HFFc6 (cell line): Measurements from ENCODE around the gene MPZ. TPM values are rescaled to one million over a fixed set of nuclear protein-coding genes. Genes with fewer than 3 reads are reported as not detected.

Source experiments
- DNase-seq: peaks from one replicate; pipeline ENCODE4 v3.0.0-alpha.2; 2018
- H3K27ac Mint-ChIP-seq: 2 replicates; pipeline ENCODE4 v1.8.0; 2020; ENCODE audit warnings: mild to moderate bottlenecking, mixed read lengths
- H3K27me3 Mint-ChIP-seq: 2 replicates; pipeline ENCODE4 v1.8.0; 2021; ENCODE audit warnings: mild to moderate bottlenecking, moderate library complexity, mixed read lengths; ENCODE audit not compliant: insufficient read depth
- H3K36me3 Mint-ChIP-seq: 2 replicates; pipeline ENCODE4 v1.8.0; 2021; ENCODE audit warnings: low read depth, mixed read lengths
- H3K4me1 Mint-ChIP-seq: 2 replicates; pipeline ENCODE4 v1.8.0; 2020; ENCODE audit warnings: low read depth, mixed read lengths
- H3K4me3 Mint-ChIP-seq: 2 replicates; pipeline ENCODE4 v1.8.0; 2020; ENCODE audit warnings: mild to moderate bottlenecking, moderate library complexity, mixed read lengths
- H3K9me3 Mint-ChIP-seq: 2 replicates; pipeline ENCODE4 v1.8.0; 2020; ENCODE audit warnings: mild to moderate bottlenecking, mixed read lengths
- CTCF ChIP-seq: fragments of 200-600 bp; sonication (generic); IDR thresholded peaks from 2 replicates; pipeline ENCODE4 v1.5.0; 2021; ENCODE audit warnings: antibody characterized with exemption, mild to moderate bottlenecking
- total RNA-seq, 6 experiments: library from RNA; stranded (reverse); fragmentation: NEBNext Ultra II Directional; extraction: Animal tissue kit (Norgen Biotek cat#: 25700); gene quantifications; 2 replicates in 1 of 6; 3 replicates in 5 of 6; pipeline ENCODE4 v1.2.3, GENCODE V29; 2021

Gene MPZ
- total RNA-seq, 6 experiments from 2014 or later: 0.28 to 1.1 (median 0.64) TPM

GRCh38 chr1:161285113-161285512 lies 24.7 kb downstream of the MPZ start:
- H3K36me3 Mint-ChIP-seq: no peaks in the 10 kb centered on the region
- H3K27me3 Mint-ChIP-seq: peaks cover 30% of the 10 kb centered on the region
- H3K9me3 Mint-ChIP-seq: no peaks in the 10 kb centered on the region
- no peak for DNase-seq
- H3K27ac Mint-ChIP-seq: no peak overlapping the region
- TF ChIP-seq CTCF: no peak
- no peak overlapping the region for H3K4me3 Mint-ChIP-seq
- no peaks in the 10 kb centered on the region for H3K4me1 Mint-ChIP-seq

GRCh38 chr1:161282991-161283390 lies 26.8 kb downstream of the MPZ start:
- Mint-ChIP-seq H3K27ac (no peak overlapping the region), H3K4me3 (no peak overlapping the region), H3K36me3 (no peaks in the 10 kb centered on the region), H3K9me3 (no peaks in the 10 kb centered on the region), H3K27me3 (peaks cover 43% of the 10 kb centered on the region), H3K4me1 (no peaks in the 10 kb centered on the region)
- TF ChIP-seq CTCF: no peak
- no peak for DNase-seq

GRCh38 chr1:161274874-161275273 lies 34.9 kb downstream of the MPZ start:
- no peak for DNase-seq
- H3K9me3 Mint-ChIP-seq: no peaks in the 10 kb centered on the region
- peaks cover 6% of the 10 kb centered on the region; the same call in 1 of the 2 replicates for H3K4me1 Mint-ChIP-seq
- H3K27ac Mint-ChIP-seq: no peak overlapping the region
- TF ChIP-seq CTCF: no peak
- H3K27me3 Mint-ChIP-seq: peaks cover 24% of the 10 kb centered on the region
- no peak overlapping the region for H3K4me3 Mint-ChIP-seq
- H3K36me3 Mint-ChIP-seq: no peaks in the 10 kb centered on the region

DNA sequence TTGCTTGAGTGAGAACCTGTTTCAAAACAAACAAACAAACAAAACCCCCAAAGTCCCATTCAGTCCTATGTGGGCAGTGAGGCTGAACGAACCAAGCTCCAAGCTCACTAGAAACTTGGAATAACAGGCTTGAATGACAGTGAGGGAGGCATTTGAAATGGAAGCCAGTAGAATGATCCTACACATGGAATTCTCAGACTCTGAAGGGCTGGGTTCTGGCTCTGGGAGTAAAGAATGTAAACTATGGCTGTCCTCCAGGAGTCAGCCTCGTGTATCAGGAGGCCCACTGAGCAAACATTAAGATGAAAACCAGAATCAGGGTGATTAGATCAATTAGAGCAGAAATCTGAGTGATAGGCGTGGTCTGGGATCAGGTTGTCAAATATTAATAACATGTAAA lies 36.4 kb downstream of the MPZ start:
- TF ChIP-seq CTCF: no peak
- Mint-ChIP-seq H3K27ac (no peak overlapping the region), H3K27me3 (peaks cover 16% of the 10 kb centered on the region), H3K4me3 (no peak overlapping the region), H3K36me3 (no peaks in the 10 kb centered on the region), H3K4me1 (peaks cover 6% of the 10 kb centered on the region; the same call in 1 of the 2 replicates), H3K9me3 (no peaks in the 10 kb centered on the region)
- DNase-seq: no peak

DNA sequence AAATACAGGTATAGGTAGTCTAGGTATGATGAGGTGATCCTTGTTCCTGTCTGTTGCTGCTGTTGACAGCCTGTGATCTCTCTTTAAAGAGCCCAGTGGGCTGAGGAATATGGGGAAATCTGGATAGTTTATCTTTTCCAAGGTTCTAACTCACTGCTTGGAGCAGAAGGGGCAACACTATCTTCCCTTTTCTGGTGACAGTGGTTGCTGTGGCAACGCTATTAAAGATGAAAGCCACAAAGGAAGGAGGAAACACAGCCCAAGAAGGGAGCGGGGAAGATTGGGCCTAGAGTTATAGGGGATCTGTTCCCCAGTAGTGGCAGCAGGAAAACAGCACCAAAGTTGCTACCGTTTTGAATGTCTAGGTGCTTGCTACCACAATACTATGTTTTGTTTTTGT lies 42.4 kb downstream of the MPZ start:
- Mint-ChIP-seq H3K9me3 (no peaks in the 10 kb centered on the region), H3K27me3 (peaks cover 7% of the 10 kb centered on the region; the same call in 1 of the 2 replicates), H3K36me3 (no peaks in the 10 kb centered on the region), H3K27ac (no peak overlapping the region), H3K4me3 (no peak overlapping the region), H3K4me1 (peaks cover 8% of the 10 kb centered on the region)
- DNase-seq: no peak
- no peak for TF ChIP-seq CTCF

DNA sequence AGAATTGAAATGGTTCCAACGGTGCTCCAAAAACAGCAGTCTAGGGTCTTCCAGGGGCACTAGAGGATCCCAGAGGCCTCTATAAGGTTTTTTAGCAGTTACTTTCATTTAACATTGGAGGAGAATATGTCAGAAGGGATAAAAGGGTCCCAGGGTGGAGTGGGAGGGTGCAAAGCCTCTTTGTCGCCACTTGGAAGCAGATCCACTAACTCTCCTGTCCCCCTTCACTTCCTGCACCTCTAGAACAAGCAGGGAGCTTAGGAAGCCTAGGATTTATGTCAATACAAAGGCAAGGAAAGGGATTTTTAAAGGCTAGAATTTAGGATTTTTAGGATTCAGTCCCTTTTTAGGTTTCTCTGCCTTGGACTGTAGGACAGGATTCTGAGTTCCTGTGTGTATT lies 42.9 kb downstream of the MPZ start:
- no peak overlapping the region for H3K27ac Mint-ChIP-seq
- H3K36me3 Mint-ChIP-seq: no peaks in the 10 kb centered on the region
- H3K9me3 Mint-ChIP-seq: no peaks in the 10 kb centered on the region
- DNase-seq: no peak
- no peak for TF ChIP-seq CTCF
- H3K4me1 Mint-ChIP-seq: peaks cover 8% of the 10 kb centered on the region
- H3K27me3 Mint-ChIP-seq: peaks cover 7% of the 10 kb centered on the region; the same call in 1 of the 2 replicates
- H3K4me3 Mint-ChIP-seq: no peak overlapping the region
